Suppressor macrophage (primary cell): ENCODE results near the gene COL6A2.
"Not testable (repeated sequence)": the region's sequence is repeated elsewhere in the genome, so short reads cannot be mapped to it uniquely, and the experiment has no call there.

ENCODE experiments used
- DNase-seq, 4 experiments: peaks; one replicate each; pipeline ENCODE4 v3.0.0-alpha.2; 2020 to 2022

COL6A2 gene

GRCh38 chr21:46126309-46127238 lies 28.7 kb downstream of the COL6A2 start:
- DNase-seq: no peak

- DNase-seq: no peak
Observed at GRCh38 chr21:46127239-46128105, 29.6 kb downstream of the COL6A2 start.

- no peak for DNase-seq
Observed at GRCh38 chr21:46128106-46128932, 30.4 kb downstream of the COL6A2 start.

- no peak for DNase-seq
Observed at GRCh38 chr21:46128933-46129571, 31.1 kb downstream of the COL6A2 start.

- no peak for DNase-seq
Observed at GRCh38 chr21:46129846-46130651, 32.1 kb downstream of the COL6A2 start.

GRCh38 chr21:46130831-46131587 lies 33.1 kb downstream of the COL6A2 start:
- no peak for DNase-seq

- DNase-seq: no peak
Observed at GRCh38 chr21:46131588-46131837, 33.6 kb downstream of the COL6A2 start.

- DNase-seq: no peak
Observed at GRCh38 chr21:46131838-46132651, 34.1 kb downstream of the COL6A2 start.

GRCh38 chr21:46135782-46136395 lies 38.0 kb downstream of the COL6A2 start:
- DNase-seq: no peak

GRCh38 chr21:46136739-46137349 lies 38.9 kb downstream of the COL6A2 start:
- no peak for DNase-seq

GRCh38 chr21:46137908-46138307 lies 40.0 kb downstream of the COL6A2 start:
- DNase-seq: no peak

- DNase-seq: no peak
Observed at GRCh38 chr21:46138383-46138970, 40.6 kb downstream of the COL6A2 start.

- no peak for DNase-seq
Observed at GRCh38 chr21:46139686-46140085, 41.8 kb downstream of the COL6A2 start.

GRCh38 chr21:46140352-46141003 lies 42.6 kb downstream of the COL6A2 start:
- not testable (repeated sequence) for DNase-seq

GRCh38 chr21:46141767-46142581 lies 44.1 kb downstream of the COL6A2 start:
- no peak for DNase-seq

- no peak for DNase-seq
Observed at GRCh38 chr21:46142582-46143473, 44.9 kb downstream of the COL6A2 start.
